NCI-H146 treated with DMSO at 0.1 percent for 48 hours (cell line): Measurements from ENCODE around the gene LPCAT3.

ENCODE experiments used
- DNase-seq: peaks from one replicate; lab custom pipeline; 2025; ENCODE audit not compliant: unreplicated experiment; lab: John Stamatoyannopoulos, UW

Gene LPCAT3

DNA sequence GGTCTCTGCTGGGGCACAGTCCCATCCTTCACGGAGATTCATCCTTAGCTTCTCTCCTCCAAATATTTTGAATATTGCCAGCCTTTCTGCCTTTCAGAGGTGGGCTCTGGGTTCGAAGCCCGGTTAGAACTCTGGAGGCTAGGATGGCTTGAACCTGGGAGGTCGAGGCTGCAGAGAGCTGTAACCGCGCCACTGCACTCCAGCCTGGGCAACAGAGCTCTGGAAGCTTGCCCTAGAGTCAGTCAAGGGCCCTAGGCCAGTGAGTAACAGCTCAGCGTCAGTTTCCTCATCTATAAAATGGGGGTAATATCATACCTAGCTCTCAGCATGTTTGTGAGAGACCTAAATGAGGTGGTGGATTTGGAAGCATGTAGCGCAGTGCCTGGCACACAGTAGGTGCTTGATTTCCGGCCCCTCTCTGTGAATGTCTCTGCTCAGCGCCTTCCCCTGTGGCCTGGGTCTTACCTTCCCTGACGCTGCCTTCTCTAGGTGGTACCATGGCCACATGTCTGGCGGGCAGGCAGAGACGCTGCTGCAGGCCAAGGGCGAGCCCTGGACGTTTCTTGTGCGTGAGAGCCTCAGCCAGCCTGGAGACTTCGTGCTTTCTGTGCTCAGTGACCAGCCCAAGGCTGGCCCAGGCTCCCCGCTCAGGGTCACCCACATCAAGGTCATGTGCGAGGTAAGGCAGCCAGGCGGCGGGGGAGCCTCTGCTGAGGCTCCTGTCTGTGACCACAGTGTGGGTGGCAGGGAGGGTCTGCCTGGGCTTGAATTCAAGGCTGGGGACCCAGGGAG lies 63.8 kb downstream of the LPCAT3 start:
- no peak for DNase-seq

DNA sequence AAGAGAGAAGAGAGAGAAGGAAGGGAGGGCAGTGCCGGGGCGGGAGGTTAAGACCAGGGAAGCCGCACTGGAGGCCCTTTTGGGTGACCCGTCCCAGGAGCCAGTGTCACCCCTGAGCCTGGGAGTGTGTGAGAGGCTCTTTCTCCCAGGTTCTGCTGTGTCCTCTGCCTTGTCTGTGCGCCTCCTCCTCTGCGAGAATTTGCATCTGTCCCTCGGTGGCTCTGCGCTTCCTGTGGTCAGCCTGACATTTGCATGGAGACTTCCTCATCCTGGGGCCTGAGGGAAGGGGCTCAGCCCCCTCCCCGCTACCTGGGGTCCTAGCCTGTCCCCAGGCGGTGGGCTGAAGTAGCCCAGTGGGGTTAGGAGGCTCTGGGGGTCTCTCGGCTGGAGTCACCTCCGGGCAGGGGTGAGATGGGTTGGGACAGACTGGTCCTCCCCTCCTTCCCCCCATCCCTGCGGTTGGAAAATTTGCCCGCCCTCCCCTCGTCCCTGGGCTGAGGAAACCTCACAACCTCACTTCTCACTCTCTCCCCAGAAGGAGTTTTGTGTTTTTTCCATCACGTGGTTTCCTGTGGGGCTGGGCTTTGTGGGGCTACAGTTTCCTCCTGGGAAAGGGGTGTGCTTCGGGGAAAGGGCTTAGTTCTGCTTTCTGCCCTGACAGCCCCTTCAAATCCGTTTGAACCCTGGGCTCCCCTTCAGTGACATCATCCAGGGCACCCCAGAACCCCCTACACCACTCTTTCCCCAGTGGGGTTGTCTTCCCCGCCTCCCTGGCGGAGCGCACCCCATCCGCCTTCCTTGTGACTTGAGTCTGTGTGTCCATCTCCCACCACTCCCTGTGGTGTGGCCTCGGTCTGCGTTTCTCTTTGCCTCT lies 64.6 kb downstream of the LPCAT3 start:
- DNase-seq: no peak

DNA sequence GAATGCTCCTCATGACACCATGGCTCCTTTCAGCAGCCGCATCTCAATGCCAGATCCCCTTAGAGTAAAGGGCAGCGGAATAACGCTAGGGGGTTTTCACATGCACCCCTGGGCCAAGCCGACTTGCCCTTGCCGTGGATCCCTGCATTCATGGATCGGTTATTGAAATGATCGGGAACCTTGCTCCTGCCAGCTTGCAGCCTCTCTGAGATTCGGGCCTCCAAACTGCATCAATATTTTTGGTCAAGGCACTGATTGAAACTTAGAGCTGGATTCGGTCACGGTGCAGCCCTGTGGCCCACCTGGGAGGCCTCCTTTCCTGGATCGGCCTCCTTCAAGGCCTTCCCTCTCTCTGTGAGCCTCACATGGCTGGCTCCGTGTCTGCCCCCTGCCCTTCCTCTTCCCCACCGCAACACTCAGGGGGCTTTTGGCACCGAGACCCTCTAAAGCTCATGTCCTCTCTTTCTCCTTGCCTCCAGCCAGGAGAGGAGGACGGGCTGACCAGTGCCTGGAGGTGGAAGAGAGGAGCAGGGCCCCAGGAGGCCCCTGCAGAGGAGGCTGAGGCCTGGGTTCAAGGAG lies 65.3 kb downstream of the LPCAT3 start:
- no peak for DNase-seq

DNA sequence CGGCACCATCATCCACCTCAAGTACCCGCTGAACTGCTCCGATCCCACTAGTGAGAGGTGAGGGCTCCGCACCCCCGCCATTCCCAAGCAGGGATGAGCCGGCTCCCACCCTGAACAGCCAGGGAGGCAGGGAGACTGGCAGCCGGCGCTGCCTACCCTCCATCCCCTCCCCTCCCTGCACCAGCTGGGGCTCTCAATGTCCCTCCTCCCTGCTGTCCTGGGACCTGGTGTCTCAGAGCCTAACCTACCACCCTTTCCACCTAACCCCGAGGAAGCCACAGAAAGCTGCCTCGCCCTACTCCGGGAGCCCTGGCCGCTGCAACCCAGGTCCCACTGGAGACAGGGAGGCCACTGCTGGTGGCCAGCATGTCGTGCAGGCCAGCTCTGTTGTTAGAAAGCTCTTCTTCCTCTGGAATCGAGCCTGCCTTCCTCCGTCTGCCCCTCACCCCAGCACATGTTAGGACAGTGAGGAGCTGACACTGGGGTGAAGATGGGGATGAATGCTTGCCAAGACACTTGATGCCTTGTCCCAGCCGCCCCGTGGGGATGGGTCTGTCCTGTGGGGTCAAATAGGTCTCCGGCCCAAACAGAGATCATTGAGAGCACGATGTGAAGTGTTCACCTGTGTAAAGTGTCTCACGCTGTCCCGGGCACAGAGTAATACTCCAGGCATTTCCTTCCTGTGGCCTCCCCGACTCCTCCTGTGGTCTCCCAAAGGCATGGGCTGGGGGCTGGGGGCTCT lies 66.0 kb downstream of the LPCAT3 start:
- no peak for DNase-seq

DNA sequence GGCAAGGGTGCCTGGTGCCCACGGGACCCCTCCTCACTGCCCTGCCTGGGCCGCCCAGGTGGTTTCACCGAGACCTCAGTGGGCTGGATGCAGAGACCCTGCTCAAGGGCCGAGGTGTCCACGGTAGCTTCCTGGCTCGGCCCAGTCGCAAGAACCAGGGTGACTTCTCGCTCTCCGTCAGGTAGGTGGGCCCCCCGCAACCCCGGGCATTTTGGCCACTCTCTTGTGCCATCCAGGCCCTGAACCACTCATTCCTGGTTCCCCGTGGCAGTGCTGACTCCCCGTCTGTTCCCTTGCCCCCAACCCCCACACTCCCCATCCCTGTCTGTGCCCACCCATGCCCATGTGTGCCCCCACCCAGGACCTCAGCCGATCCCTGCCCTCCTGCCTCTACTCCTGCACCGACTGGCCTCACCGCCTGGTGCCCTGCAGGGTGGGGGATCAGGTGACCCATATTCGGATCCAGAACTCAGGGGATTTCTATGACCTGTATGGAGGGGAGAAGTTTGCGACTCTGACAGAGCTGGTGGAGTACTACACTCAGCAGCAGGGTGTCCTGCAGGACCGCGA lies 66.6 kb downstream of the LPCAT3 start:
- DNase-seq: no peak

DNA sequence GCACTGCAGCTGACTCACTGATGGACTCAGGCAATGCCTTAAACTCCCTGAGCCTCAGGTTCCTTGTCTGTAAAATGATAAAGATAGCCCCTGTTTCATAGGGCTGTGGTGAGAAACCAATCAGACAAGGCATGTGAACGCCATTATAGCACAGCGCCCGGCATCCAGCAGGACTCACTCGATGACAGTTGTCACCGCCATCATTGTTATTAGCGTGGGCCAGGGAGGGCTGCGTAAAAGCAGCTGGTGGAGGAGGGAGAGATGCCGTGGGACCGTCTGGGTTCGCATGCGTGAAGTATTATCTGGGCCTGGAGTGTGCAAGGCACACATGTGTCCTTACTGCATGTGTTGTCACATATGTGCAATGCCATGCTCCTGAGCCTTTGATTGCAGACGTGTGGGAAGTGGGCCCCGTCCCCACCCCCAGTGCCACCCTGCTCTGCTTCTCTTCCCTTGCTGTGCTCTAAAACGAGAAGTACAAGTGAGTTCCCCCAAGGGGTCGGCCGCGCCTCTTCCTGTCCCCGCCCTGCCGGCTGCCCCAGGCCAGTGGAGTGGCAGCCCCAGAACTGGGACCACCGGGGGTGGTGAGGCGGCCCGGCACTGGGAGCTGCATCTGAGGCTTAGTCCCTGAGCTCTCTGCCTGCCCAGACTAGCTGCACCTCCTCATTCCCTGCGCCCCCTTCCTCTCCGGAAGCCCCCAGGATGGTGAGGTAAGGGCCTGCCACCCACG lies 67.3 kb downstream of the LPCAT3 start, which contains the start of gene PTPN6:
PTPN6 (plus strand) TSS at position 546 of the 730 bp plus-strand sequence; CDS start at position 703, 157 bp downstream.
- no peak for DNase-seq

DNA sequence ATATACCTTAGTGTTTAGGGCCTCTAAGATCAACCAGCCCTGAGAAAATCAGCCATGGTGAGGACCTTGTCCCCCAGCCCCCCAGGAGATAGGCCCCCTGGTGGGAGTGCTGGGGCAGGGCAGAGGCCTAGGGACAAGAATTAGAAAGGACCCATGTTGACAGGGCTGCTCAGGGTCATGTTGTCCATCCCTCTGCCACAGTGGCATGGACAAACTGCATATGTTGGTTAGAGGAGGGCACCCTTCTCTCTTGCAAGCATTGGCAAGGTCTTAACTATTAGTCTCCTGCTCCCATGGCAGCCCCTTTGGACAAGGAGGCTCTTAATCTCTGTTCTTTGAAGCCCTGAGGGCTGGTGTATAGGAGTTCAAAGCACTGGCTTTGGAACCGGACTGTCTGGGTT lies 67.9 kb downstream of the LPCAT3 start:
- no peak for DNase-seq

DNA sequence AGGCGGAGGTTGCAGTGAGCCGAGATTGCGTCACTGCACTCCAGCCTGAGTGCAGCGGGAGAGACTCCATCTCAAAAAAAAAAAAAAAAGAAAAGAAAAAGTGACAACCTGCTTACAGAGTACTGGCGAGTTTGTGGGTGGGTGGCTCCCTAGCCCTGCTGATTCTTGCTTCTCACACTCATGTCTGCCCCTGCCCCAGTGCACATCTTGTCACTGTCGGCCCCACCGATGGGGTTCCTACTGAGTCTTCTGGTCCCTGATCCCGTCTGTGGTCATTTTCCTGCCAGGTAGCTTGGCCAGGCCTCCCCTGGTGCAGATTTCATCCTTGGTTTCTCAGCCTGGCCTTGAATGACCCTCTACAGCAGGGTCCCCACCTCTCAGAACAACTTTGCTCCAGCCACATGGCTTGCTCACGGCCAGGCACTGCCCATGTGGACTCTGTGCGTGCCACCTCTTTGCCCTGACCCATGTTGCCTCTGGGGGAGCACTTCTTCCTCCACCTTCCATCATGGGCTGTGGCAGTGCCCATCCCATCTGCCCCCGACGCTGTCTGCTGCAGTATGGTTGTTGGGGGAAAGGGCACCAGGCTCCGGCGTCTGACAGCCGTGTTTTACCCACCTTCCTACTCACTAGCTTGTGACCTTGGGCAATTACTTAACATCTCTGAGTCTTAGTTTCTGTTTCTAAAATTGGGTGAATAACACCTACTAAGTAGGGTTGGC lies 69.2 kb downstream of the LPCAT3 start:
- no peak for DNase-seq

DNA sequence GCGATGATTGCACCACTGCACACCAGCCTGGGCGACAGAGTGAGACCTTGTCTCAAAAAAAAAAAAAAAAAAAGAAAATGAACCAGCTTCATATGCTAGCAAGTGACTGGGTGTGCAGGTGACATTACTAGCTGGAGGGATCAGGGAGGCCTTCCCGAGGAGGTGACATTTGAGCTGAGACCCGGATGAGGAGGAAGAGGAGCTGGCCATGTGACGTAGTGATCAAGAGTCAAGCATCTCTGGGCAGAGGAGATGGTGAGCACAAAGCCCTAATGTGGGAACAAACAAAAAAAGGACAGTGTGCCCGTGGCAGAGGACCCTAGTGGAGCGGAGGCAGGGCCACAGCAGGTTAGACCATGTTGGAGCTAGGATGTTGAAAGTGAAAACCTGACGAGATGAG lies 70.7 kb downstream of the LPCAT3 start:
- DNase-seq: no peak

DNA sequence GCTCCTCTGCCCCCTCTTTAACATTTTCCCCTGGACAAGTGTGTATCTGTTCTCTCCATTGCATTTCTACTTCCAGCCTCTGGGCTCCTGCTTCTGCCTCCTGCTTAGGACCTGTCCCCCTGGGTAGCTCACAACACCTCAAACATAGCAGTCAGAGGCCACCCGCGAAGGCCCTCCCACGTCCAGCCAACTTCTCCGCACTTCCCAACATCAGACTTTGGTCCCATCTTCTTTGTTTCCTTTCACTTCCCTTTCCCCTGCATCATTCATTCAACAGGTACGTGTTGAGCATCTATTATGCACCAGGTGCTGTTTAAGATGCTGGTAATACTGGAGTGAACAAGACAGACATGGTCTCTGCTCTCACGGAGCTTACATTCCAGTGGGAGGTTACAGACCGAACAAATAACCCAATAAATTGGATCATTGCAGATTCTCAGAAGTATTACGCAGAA lies 71.3 kb downstream of the LPCAT3 start:
- no peak for DNase-seq

DNA sequence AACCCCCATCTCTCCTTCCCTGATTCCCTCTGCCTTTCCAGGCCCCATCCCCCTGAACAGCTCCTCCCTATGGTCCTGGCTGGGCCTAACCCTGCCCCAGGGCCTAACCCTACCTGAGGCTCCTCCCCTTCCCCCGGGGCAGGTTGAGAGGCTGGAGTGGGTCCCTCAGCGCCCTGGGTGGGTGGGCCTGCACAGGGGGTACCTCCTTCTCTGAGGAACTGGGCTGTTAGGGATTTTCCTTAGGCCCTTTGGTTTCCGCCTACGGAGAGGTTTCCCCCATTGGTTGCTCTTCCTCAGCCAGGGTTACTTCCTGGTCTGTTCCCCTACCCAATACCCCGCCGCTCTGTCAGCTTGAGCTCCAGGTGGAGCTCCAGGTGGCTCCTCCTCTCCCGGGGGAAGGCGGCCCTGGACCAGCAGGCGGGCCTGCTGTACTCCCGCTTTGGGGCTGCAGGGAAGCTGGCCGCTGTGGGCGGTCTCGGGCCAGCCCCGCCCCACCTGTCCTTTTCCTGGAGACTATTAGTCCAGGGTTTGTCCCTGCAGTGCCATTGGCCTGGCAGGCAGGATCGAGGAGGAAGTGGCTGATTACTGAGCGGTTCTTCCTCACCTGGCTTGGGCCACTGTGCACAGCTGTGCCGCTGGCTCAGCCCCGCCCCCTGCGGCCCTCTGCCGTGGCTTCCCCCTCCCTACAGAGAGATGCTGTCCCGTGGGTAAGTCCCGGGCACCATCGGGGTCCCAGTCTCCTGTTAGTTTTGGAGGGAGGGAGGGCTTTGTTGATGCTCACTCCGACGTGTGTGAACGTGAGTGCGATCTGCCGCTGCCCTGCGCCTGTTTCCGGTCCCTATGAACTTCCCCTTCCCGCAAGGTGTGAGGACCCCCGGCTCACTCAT lies 72.0 kb downstream of the LPCAT3 start:
- DNase-seq: peak; percentile 100

DNA sequence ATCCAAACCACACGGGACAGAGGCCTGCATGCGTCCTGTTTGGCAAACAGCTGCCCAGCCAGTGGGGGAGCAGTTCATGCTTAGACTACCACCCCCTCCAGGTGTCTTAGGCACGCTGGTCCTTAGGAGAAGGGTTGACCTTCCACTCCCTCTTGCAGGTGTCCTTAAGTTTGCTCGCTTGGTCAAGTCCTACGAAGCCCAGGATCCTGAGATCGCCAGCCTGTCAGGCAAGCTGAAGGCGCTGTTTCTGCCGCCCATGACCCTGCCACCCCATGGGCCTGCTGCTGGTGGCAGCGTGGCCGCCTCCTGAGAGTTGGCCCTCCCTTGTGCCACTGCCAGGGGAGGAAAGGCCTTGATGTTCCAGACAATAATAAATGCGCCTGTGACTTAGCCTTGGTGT lies 72.7 kb downstream of the LPCAT3 start:
- no peak for DNase-seq

DNA sequence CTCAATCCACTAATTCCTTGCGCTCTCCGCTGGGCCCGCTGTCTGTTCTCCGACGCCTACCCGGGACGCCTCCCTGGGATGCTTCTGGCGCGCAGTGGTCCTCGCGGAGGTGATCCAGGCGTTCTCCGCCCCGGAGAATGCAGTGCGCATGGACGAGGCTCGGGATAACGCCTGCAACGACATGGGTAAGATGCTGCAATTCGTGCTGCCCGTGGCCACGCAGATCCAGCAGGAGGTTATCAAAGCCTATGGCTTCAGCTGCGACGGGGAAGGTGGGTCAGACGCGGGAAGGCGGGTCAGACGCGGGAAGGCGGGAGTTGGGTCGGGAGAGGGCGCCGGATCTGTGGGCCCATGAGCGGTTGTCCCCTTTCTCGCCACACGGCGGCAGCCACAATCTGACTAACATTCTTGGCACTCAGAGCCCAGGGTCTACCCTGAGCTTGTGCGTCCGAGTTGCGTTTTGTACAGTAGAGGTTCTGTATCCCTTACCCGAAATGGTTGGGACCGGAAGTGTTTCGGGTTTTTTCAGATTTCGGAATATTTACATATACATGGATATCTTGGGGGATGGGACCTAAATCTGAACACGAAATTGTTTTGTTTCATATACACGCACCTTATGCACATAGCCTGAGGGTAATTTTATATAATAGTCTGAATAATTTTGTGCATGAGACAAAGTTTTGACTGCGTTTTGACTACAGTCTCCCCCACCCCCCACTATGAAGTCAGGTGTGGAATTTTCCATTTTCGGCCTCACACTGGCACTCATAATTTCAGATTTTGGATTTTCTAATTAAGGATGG lies 73.7 kb downstream of the LPCAT3 start:
- peak; percentile 98 for DNase-seq

DNA sequence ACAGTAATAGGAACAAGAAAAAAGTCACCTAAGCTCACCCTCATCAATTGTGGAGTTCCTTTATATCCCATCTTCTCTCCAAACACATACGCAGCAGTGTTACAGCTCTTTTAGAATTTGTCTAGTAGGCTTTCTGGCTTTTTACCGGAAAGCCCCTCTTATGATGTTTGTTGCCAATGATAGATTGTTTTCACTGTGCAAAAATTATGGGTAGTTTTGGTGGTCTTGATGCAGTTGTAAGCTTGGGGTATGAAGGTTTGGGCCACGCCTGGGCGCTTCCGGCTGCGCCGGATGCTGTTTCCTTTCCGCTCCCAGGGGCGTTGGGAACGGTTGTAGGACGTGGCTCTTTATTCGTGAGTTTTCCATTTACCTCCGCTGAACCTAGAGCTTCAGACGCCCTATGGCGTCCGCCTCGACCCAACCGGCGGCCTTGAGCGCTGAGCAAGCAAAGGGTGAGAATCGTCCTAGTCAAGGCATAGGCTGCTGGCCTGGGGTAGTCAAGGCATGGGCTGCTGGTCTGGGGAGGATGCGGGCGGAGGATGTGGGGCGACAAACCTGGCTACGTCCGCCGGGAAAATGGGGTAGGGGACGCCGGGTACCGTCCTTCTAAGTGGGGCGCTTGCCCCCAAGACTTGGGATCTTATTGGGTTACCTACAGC lies 74.4 kb downstream of the LPCAT3 start, which contains the start of the genes C12orf57 and RNU7-1:
C12orf57 (plus strand) TSS at position 301 of the 659 bp plus-strand sequence; CDS start at position 401, 100 bp downstream.
RNU7-1 (plus strand) TSS at position 95 of the 659 bp plus-strand sequence.
- DNase-seq: peak; percentile 100

DNA sequence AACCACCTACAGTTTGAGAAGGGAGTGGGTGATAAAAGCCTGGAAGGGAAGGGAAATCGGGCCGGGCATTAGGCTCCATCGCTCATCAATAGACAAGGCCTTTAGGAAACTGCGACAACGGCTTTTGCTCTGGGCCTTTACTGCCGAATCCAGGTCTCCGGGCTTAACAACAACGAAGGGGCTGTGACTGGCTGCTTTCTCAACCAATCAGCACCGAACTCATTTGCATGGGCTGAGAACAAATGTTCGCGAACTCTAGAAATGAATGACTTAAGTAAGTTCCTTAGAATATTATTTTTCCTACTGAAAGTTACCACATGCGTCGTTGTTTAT lies 74.9 kb downstream of the LPCAT3 start:
- DNase-seq: peak; percentile 100

DNA sequence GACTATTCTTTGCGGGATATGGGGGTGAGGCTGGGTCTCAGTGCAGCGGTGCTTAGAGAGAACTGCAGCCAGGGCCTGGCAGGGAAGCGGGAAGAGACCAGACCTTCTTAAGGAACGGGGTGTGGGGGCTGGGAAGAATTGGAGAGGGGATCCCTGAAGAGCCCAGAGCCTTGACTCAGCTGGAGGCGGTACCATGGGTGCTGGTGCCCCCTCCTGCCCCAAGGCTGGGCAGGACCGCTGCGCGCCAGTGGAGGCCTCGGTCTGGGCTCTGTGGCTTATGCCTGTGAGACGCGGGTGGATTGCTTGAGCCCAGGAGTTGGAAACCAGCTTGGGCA lies 76.0 kb downstream of the LPCAT3 start:
- DNase-seq: no peak

DNA sequence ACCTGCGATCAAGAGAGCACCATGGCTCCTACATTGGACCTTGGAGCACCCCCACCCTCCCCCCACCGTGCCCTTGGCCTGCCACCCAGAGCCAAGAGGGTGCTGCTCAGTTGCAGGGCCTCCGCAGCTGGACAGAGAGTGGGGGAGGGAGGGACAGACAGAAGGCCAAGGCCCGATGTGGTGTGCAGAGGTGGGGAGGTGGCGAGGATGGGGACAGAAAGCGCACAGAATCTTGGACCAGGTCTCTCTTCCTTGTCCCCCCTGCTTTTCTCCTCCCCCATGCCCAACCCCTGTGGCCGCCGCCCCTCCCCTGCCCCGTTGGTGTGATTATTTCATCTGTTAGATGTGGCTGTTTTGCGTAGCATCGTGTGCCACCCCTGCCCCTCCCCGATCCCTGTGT lies 76.5 kb downstream of the LPCAT3 start:
- no peak for DNase-seq
